GOT3 (cell line): ENCODE data around the gene MPV17L2.
"Not testable (repeated sequence)": the region's sequence is repeated elsewhere in the genome, so short reads cannot be mapped to it uniquely, and the experiment has no call there.

Experiments used
- DNase-seq: peaks from one replicate; lab custom pipeline; 2025; ENCODE audit warnings: mixed read lengths; lab: John Stamatoyannopoulos, UW

Gene MPV17L2

DNA sequence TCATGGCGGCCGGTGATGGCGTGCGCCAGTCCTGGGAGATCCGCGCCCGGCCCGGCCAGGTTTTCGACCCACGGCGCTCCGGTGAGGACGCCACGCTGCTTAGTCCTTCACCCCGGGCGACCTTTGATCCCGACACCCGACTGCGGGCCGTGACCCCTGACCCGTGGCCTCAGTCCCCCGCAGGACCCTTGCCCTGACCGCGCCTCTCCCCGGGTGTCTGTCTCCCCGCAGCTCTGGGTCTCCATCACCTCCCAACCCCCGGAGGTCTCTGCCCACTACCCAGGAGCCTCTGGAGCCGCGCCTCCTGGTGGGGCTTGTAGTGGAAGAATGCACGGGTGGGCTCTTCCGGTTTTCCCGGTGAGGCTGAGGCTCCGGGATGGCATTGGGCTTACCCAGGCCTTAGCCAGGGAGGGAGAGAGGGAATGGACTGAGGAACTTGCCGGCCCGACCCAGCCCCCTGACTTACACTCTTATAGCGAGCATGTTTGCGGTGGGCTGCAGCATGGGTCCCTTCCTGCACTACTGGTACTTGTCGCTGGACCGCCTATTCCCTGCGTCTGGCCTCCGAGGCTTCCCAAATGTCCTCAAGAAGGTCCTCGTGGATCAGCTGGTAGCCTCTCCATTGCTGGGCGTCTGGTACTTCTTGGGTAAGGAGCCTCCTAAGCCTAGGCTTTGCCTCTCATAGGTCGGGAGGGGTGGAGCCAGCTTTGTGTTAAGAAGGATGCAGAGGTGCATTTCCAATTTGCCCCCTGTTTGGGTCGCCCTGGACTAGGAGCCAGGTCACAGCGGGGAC is 566 bp downstream of the MPV17L2 start:
- no peak for DNase-seq

DNA sequence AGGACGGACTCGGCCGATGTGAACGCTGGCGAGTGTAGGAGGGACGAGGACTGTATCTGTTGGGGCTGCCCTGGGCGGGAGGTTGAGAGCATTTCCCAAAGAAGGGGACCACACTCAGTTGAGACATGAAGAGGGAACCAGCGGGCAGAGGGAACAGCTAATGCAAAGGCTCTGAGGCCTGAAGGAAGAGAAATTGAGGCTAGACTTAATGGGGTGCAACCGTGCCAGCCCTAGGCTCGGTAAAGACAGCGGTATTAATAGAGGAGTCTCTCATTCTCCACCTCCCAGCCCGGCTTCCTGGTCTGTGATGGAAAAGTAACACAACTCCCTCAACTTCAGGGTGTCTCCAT is 1.1 kb downstream of the MPV17L2 start:
- DNase-seq = no peak

DNA sequence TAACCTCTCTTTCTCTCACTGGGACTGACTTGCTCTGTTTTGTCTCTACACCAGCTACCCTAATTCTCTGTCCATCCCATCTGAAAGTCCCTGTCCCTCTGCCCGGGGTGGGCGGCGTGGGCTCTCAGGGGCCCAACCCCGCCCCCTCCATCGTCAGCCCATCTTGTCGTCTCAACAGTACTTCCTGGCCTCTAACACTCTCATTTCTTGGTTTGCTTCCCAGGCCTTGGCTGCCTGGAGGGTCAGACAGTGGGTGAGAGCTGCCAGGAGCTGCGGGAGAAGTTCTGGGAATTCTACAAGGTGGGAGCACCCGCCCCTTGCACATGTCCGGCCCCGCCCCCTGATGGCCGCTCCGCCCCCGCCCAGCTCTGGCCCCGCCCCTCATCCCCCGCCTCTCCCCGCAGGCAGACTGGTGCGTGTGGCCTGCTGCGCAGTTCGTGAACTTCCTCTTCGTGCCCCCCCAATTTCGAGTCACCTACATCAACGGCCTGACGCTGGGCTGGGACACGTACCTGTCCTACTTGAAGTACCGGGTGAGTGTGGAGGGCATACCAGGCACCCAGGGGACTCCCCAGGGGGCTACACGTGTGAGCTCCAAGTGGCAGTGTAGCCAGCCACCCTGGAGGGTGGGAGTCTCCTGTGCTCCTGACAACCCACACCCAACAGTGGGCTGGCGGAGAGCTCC is 1.7 kb downstream of the MPV17L2 start:
- no peak for DNase-seq

DNA sequence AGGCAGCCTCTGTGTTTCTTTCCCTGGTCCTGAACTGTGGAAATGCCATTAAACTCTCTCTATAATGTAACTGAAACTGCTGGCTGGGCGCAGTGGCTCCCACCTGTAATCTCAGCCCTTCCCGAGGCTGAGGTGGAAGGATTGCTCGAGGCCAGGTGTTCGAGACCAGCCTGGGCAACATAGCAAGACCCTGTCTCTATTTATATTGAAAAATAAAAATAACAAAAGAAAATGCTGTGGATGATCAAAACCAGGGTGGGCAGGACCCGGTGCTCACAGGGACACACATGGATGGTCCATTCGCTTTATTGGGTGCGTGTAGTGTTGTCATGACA is 3.5 kb downstream of the MPV17L2 start:
- no peak for DNase-seq

DNA sequence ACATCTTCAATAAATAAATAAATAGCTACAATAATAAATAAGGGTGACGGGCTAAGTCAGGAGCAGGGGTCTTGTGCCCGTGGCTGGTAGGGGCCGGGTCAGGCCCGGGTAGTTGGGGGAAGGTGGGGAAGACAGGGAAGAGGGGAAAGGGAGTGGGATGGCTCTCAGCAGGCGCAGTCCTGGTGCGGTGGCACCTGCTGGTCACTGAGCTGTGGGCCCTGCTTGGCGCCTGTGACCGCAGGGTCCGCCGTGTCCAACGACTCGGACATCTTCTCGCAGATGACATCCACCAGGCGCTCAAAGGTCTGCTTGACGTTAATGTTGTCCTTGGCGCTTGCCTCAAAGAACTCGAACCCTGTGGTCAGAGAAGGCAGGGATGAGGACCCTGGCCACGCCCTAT is 4.3 kb downstream of the MPV17L2 start:
- no peak for DNase-seq

DNA sequence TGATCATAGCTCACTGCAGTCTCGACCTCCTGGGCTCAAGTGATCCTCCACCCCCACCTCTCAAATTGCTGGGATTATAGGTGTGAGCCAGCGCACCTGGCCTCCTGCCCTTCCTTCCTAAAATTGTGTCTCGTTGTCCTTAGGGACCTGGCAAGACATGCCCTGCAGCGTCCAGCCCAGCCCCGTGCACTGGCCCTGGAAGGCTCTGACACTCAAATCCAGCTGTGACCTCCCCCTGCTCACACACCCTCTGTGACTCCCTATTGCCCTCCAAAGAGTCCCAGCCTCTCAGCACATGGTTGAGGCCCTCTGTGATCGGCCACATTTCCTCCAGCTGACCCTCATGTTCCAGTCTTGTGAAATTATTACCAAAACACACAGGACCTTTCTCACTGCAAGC is 4.9 kb downstream of the MPV17L2 start:
- no peak for DNase-seq

DNA sequence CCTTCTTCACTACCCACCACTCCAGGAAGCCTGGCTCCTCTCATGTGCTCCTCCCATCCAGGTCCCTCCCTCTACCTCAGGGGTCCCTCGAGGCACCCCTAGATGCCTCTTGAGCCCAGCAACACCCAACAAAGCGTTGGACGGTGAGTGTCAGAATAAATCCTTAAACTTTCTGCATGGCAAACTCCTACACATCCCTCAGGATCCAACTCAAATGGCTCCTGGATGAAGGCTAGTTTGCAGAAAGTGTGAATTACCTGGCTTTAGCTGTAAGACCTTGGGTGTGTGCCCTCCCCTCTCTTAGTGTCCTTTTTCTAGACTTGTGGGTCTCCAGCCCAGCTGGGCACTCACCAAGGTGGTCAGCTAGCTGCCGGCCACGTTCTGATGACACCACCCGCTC is 5.4 kb downstream of the MPV17L2 start:
- no peak for DNase-seq

DNA sequence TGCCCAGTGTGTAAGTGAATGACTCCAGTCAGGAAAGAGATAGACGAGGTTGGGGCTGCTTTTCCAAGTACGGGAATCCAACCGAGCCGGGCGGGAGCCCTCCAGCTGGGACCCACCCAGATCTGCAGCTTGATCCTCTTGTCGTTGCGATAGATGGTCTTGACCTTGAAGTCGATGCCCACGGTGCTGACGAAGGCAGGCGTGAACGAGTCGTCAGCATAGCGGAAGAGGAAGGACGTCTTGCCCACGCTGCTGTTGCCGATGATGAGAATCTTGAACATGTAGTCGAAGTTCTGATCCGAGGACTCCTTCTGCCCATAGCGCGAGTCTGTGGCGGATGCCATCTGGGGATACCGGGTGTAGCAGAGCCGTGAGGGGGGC is 9.4 kb downstream of the MPV17L2 start:
- no peak for DNase-seq

DNA sequence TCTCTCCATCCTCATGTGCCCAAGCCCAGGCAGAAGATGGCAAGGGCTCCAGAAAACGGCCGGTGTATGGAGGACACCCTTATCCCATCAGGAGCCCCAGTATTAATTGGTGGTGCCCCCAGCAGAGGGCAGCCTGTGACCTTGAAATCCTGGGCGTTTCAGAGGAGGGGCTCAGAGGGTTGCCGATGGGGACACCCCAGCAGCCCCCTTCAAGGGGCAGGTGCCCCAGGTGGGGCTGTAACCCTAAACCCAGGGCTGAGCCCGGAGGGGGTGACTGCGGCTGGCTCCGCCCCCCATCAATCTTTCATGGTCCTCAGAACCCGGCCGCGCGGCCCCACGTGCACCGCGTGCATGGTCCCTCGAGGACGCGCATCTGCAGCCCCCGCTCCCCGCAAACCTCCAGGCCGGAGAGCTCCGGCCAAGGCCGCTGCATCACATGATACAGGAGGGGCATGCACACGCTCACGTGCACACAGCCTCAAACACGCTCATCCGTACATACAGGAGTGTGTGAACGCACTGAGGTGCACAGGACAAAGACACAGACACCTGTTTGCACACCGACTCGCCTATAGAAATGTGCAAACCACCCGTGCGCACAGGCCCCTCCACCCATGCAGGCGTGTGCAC is 9.9 kb downstream of the MPV17L2 start:
- DNase-seq = no peak

DNA sequence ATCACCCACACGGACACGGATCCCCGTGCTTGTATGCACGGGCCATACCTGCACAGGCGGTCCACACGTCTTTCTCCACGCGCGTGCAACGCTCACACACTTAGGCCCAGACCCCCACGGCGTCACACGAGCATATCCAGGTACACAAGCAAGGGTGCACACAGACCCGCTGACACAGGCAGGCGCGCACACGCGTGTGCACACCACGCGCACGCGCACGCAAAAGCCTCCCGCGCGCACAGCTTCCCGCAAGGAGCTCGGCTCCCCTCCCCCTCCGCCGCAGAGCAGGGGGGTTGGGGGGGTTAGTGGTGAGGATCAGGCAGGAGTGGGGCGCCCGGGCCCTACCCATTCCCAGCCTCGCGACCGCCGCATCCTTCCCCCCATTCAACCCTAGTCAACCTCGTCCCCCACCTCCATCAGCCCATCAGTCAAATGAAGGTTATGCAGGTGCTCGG is 10.4 kb downstream of the MPV17L2 start:
- DNase-seq = no peak

DNA sequence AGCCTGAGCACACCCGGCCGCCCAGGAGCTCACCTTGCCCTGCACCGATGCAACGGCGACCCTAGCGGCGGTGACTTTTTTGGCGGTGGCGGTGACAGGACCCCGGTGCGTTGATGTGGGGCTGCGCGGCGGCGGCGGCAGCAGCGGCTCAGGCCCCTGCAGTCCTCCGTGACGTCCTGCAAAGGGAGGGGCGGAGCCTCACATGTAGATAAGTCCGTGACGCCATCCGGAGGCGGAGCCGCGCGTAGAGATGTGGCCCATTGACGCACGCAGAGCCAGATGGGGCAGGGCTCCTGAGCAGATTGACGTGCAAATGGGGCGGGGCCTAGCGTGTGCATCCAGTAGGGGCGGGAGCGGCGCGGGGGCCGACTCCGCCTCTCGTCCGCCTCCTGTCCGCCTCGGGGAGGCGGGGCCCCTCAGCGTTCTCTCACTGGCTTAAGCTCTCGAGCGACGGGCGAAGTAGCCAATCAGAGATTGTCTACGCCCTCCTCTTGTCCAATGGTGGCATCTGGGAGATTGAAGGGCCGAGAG is 10.9 kb downstream of the MPV17L2 start, which contains the start of gene RAB3A:
TSS of gene RAB3A (minus strand) at position 180 of the 531 bp plus-strand sequence. CDS start 1,302 bp downstream, outside the sequence.
- peak; percentile 98 for DNase-seq

DNA sequence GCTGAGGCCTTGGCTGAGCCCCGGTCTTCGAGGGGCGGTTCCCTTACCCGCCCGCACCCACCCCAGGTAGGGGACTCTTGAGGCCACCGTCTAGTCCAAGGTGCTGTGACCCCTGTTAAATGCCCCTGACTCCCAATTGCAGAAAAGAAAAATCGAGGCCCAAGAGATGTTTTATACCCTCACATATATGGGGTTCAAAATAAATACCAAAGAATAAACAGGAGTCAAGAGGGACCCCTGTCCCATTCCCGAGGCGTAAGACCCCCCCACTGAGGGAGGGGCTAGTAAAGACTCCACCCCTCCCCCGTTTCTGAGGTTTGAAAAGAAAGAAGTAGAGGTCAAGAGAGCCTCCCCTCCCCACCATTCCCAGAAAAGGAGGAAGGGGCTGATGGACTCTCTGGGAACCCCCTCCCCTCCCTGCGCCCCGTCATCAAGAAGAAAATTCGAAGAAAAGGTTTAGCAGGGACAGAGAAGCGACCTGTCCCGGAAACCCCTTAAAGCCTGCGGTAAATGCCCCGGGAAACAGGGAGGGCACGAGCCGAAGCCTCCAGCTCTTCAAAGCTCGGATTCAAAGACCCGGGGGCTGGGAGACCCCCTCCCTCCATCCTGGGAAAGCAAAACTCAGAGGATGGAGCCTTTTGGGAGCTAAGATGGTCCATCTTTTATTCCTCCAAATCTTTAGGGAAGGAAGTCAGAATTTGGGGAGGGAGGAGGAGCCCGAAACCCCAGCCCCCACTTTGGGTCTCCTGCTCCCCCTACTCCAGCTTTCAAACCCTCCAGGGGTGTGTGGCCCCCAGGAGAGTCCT is 11.6 kb downstream of the MPV17L2 start:
- no peak for DNase-seq

DNA sequence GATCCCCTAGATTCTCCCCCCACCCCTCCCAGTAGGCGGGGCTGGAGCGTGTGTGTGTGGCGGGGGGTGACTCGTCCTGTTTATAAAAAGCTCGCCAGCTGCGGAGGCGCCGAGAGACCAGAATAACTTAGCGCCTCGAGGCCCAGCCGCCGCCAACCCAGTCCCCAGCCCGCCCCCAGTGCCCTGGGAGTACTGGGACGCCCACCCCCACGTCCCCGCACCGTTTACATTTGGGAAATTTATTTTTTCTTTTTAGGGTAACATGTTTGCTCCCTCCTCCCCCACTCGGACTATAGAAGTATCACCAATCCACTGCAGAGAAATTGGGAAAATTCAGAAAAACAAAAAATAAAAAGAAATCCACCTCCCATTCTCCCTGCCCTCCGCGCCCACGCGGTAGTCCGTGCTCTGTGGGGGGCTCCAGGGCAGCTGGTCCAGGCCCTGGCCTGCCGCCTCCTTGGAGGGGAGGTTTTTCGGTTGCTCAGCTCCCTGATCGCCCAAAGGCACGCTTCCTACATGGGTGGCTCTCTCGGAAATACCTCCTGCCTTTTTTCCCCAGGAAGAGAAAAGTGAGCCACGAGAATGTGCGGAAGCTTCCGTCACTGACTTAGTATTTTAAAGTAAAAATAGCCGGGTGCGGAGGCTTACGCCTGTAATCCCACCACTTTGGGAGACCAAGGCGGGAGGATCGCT is 12.3 kb downstream of the MPV17L2 start:
- DNase-seq = no peak

DNA sequence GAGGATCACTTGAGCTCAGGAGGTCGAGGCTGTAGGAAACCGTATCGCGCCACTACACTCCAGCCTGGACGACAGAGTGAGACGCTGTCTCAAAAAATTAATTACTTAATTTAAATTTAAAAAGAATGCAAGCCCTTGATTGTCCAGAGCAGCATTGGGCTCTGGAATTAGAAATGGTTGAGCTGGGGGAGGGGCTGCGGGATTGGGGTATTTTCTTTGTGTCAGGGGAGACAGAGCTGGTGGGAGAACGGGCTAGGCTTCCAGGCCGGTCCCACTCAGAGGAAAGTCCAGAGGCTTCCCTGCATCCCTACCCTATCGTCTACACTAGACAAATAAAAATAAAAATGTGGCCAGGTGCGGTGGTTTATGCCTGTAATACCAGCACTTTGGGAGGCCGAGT is 13.0 kb downstream of the MPV17L2 start:
- no peak for DNase-seq

DNA sequence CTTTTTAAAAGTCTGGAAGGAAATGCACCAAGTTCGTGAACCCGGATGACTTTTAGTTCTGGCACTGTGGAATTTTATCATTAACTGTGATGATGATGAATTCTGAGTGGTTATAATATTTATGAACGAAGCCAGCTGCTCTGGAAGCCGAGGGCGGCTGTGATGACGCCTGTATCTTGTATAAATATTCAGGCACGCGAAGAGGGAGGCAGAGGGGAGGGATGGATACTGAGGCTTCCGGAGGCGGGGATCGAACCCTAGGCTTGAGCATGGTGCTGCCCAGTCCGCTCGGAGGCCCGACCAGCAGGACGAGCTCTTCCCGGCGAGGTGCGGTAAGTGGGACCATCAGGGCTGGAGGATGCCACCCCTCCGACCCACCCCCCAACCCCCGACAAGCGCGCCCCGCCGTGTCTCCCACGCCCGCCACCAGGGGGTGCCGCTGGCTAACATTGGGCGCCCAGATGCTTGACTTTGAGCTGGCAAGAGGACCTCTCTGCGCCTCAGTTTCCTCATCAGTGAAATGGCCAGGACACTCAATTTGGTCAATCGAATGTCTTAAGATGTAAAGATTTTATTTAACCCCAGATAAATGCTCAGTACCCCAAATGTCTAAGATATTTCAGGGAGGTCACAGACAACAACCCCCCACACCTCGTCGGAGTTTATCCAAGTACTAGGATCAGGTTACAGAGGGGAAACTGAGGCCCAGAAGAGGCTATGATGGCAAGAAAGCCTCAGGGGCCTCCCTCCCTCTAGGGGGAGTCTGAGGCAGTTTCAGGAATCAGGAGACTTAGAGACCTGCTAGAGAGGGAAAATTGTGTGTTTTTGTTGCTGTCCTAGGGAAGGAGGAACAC is 15.3 kb downstream of the MPV17L2 start:
- DNase-seq = no peak

DNA sequence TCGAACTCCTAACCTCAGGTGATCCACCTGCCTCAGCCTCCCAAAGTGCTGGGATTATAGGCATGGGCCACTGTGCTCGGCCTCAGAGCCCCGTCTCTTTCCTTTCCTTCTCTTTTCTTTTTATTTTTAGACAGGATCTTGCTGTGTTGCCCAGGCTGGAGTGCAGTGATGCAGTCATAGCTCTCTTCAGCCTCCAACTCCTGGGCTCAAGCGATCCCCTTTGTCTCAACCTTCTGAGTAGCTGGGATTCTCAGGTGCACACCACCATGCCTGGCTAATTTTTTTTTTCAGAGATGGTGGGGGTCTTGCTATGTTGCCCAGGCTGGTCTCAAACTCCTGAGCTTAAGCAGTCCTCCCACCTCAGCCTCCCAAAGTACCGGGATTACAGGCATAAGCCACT is 16.9 kb downstream of the MPV17L2 start:
- not testable (repeated sequence) for DNase-seq

DNA sequence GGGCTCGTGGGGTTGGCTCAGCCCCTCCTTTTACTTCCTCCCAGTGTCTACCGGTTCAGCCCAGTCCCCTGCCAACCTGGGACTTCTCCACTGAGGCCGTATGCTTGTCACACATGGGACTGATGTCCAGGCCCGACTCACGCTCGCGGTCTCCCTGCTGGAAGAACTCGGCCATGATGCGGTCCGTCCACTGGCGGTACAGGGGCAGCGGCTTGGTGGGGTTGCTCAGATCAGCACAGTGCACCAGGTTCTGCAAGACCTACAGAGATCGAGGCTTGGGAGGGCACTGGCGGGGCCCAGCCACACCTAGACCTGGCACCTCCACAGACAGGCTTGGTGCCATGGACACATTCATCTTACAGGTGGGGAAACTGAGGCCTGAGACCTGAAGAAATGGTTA is 18.7 kb downstream of the MPV17L2 start:
- DNase-seq = no peak

DNA sequence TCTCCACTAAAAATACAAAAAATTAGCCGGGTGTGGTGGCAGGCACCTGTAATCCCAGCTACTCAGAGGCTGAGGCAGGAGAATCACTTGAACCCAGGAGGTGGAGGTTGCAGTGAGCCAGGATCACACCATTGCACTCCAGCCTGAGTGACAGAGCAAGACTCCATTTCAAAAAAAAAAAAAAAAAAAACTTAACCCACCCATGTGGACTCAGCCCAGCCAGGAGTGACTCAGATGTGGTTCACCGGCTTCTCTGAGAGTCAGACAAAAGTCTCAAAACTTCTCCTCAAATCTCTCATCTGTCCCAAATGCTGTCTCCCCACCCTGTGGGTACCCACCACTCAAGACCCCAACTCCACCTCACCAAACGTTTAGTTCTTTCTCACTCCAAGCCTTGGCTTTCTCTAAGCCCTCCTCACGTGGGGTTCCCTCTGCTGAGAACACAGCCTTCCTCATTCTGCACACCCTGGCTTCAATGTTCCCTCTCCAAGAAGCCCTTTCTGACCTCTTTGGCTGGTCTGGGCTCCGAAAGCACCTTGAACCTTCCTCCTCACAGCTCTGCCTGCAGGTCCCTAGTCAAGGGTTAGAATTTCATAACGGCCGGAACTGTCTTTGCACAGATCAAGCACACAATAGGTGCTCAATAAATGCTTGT is 21.9 kb downstream of the MPV17L2 start:
- DNase-seq = no peak

DNA sequence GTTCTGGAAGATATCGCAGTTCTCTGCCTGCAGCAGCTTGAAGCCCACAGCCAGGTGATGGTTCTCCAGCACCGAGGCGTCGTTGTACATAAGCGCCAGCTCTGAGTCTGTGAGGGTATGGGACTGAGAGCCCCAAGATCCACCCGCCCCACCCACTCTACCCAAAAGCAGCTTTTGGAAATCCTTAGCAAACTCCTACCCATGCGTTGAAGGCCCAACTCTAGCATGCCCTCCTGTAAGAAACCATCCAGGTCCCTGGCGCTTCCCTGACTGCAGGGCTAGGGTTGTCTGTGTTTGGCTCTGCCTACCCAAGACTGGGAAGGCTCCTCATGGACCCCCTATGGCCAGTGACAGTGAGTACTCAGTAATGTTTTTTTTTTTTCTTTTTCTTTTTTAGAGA is 23.8 kb downstream of the MPV17L2 start:
- DNase-seq = no peak

DNA sequence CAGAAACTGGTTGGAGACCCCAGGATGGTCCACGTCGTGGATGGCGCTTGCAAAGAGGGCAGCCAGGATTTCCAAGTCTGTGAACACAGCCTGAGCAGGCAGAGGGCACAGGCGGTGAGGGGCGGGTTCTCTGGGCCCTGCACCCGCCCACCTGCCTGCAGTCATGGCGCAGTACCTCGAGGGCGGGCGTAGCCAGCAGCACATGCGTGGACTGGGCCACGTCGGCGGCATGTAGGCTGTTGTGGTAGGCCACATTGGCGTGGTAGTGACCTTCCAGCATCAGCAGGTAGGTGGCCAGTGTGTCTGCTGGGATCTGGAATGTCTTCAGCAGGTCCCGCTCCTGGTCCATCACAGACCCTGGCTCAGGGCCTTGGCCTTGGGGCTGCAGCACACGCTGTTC is 25.1 kb downstream of the MPV17L2 start:
- no peak for DNase-seq
